H1 (cell line): Measurements from ENCODE around the gene CHEK2. TPM values are rescaled to one million over a fixed set of nuclear protein-coding genes. Genes with fewer than 3 reads are reported as not detected.

Experiments
- CTCF ChIA-PET: fragments of 300-600 bp; sonication (Branson Sonifier 250); formaldehyde crosslinking; loops from one replicate; lab custom pipeline; 2021; ENCODE audit not compliant: partially characterized antibody; lab: Charles Lee
- POLR2A ChIA-PET: fragments of 300-600 bp; sonication (Branson Sonifier 250); formaldehyde crosslinking; loops from one replicate; lab custom pipeline; 2021; ENCODE audit warnings: inconsistent platforms; ENCODE audit not compliant: partially characterized antibody; lab: Charles Lee
- DNase-seq, 2 experiments: peaks; one replicate each; pipeline versions ENCODE4 v3.0.0 to v3.0.0-alpha.2; 2010 to 2022; ENCODE audit warnings: low spot score in 2 of 2, low read depth in 1 of 2, mixed read lengths in 1 of 2
- FAIRE-seq: peaks from 2 replicates; lab custom pipeline; 2011; peaks lifted over from hg19 to GRCh38; lab: Jason Lieb, UNC
- H2AFZ ChIP-seq: 2 replicates; pipeline ENCODE4 v1.8.1; 2012; ENCODE audit warnings: low read length, inconsistent platforms
- H2AK5ac ChIP-seq: 2 replicates; pipeline ENCODE4 v1.6.1; 2013; ENCODE audit warnings: low read depth, low read length
- H2BK120ac ChIP-seq: replicated peaks from 2 replicates; pipeline ENCODE3; 2013; ENCODE audit warnings: low read depth, low read length, inconsistent platforms
- H2BK12ac ChIP-seq: 2 replicates; pipeline ENCODE4 v1.6.1; 2013; ENCODE audit warnings: low read depth, low read length
- H2BK15ac ChIP-seq: 2 replicates; pipeline ENCODE4 v1.6.1; 2013; ENCODE audit warnings: low read length
- H2BK20ac ChIP-seq: 2 replicates; pipeline ENCODE4 v1.6.1; 2013; ENCODE audit warnings: low read length
- H2BK5ac ChIP-seq: 2 replicates; pipeline ENCODE4 v1.6.1; 2013; ENCODE audit warnings: low read depth, low read length
- H3K14ac ChIP-seq: 2 replicates; pipeline ENCODE4 v1.6.1; 2013; ENCODE audit warnings: inconsistent platforms; ENCODE audit not compliant: insufficient read length
- H3K18ac ChIP-seq: 2 replicates; pipeline ENCODE4 v1.6.1; 2013; ENCODE audit warnings: low read length; ENCODE audit errors: extremely low read depth
- H3K23ac ChIP-seq: 2 replicates; pipeline ENCODE4 v1.6.1; 2013; ENCODE audit warnings: inconsistent platforms; ENCODE audit not compliant: insufficient read length
- H3K23me2 ChIP-seq: 2 replicates; pipeline ENCODE4 v1.6.1; 2013; ENCODE audit warnings: low read depth, low read length
- H3K27ac ChIP-seq: 2 replicates; pipeline ENCODE4 v1.6.1; 2011; ENCODE audit warnings: low read depth, low read length, inconsistent platforms
- H3K27me3 ChIP-seq, 4 experiments: replicated peaks in 1 of 4; 1 replicate in 1 of 4; 2 replicates in 3 of 4; pipeline versions ENCODE4 v1.6.1 to v1.8.1; 2011 to 2013; ENCODE audit warnings: low read length in 3 of 4, mild to moderate bottlenecking in 3 of 4, inconsistent platforms in 2 of 4, mixed read lengths in 2 of 4, moderate library complexity in 1 of 4; ENCODE audit not compliant: control insufficient read depth in 3 of 4, insufficient read depth in 3 of 4; ENCODE audit errors: extremely low read depth in 1 of 4
- H3K36me3 ChIP-seq, 4 experiments: 2 replicates each; pipeline versions ENCODE4 v1.6.1 to v1.8.1; 2011 to 2013; ENCODE audit warnings: mild to moderate bottlenecking in 4 of 4, low read length in 3 of 4, moderate library complexity in 2 of 4, control low read depth in 1 of 4, inconsistent platforms in 1 of 4; ENCODE audit not compliant: insufficient read depth in 4 of 4, control insufficient read depth in 2 of 4
- H3K4ac ChIP-seq: replicated peaks from 2 replicates; pipeline ENCODE3; 2013; ENCODE audit warnings: low read length, low read depth, mixed read lengths, inconsistent platforms; ENCODE audit not compliant: insufficient read length
- H3K4me1 ChIP-seq, 4 experiments: replicated peaks in 1 of 4; 1 replicate in 1 of 4; 2 replicates in 3 of 4; pipeline versions ENCODE4 v1.6.1 to v1.8.1; 2011 to 2013; ENCODE audit warnings: low read length in 3 of 4, inconsistent platforms in 2 of 4, mixed read lengths in 1 of 4; ENCODE audit not compliant: insufficient read depth in 4 of 4, control insufficient read depth in 3 of 4
- H3K4me2 ChIP-seq, 2 experiments: 2 replicates each; pipeline versions ENCODE4 v1.6.1 to v1.8.1; 2011 to 2013; ENCODE audit warnings: low read depth in 2 of 2, low read length in 2 of 2, control low read depth in 1 of 2, inconsistent platforms in 1 of 2, mild to moderate bottlenecking in 1 of 2; ENCODE audit not compliant: insufficient read depth in 1 of 2
- H3K4me3 ChIP-seq, 4 experiments: fragments of 200-600, 300-600 bp in 1 of 4; sonication (generic), shearing (Covaris generic), sonication (Bioruptor Twin) in 1 of 4; 2 replicates each; pipeline versions ENCODE4 v1.5.1 to v1.8.1; 2011 to 2016; ENCODE audit warnings: low read length in 4 of 4, low read depth in 3 of 4, control low read depth in 2 of 4, inconsistent platforms in 2 of 4, mild to moderate bottlenecking in 2 of 4, mixed read lengths in 1 of 4, moderate library complexity in 1 of 4; ENCODE audit not compliant: insufficient read depth in 2 of 4; ENCODE audit errors: extremely low read depth in 1 of 4
- H3K56ac ChIP-seq: replicated peaks from 2 replicates; pipeline ENCODE3; 2013; ENCODE audit warnings: low read depth, mild to moderate bottlenecking, mixed read lengths, low read length, inconsistent platforms; ENCODE audit not compliant: insufficient read length
- H3K79me1 ChIP-seq: 2 replicates; pipeline ENCODE4 v1.6.1; 2013; ENCODE audit warnings: low read depth, low read length, control low read depth
- H3K79me2 ChIP-seq, 2 experiments: 2 replicates each; pipeline versions ENCODE4 v1.6.1 to v1.8.1; 2012 to 2013; ENCODE audit warnings: low read length in 2 of 2, mild to moderate bottlenecking in 2 of 2, inconsistent platforms in 1 of 2; ENCODE audit not compliant: insufficient read depth in 2 of 2, control insufficient read depth in 1 of 2
- H3K9ac ChIP-seq, 4 experiments: replicated peaks in 1 of 4; 1 replicate in 1 of 4; 2 replicates in 3 of 4; pipeline versions ENCODE4 v1.6.1 to v1.8.1; 2011 to 2013; ENCODE audit warnings: low read depth in 3 of 4, low read length in 3 of 4, control low read depth in 2 of 4, mild to moderate bottlenecking in 2 of 4, moderate library complexity in 2 of 4, inconsistent platforms in 1 of 4; ENCODE audit errors: extremely low read depth in 1 of 4
- H3K9me3 ChIP-seq, 2 experiments: 2 replicates each; pipeline versions ENCODE4 v1.6.1 to v1.8.1; 2012 to 2013; ENCODE audit warnings: mild to moderate bottlenecking in 2 of 2, moderate library complexity in 2 of 2, control low read depth in 1 of 2, inconsistent platforms in 1 of 2, low read depth in 1 of 2, low read length in 1 of 2, mixed read lengths in 1 of 2; ENCODE audit not compliant: insufficient read depth in 2 of 2
- H4K20me1 ChIP-seq, 2 experiments: replicated peaks in 1 of 2; 2 replicates each; pipeline versions ENCODE3 to v1.8.1; 2011 to 2013; ENCODE audit warnings: inconsistent platforms in 2 of 2, low read length in 2 of 2, mild to moderate bottlenecking in 1 of 2; ENCODE audit not compliant: insufficient read depth in 2 of 2, control insufficient read depth in 1 of 2
- H4K5ac ChIP-seq: 2 replicates; pipeline ENCODE4 v1.6.1; 2013; ENCODE audit warnings: low read length, low read depth, mixed read lengths, inconsistent platforms; ENCODE audit not compliant: insufficient read length
- H4K8ac ChIP-seq: 2 replicates; pipeline ENCODE4 v1.8.0; 2013; ENCODE audit warnings: mild to moderate bottlenecking, moderate library complexity, low read length, inconsistent platforms; ENCODE audit not compliant: insufficient read depth; ENCODE audit errors: extremely low read depth
- H4K91ac ChIP-seq: replicated peaks from 2 replicates; pipeline ENCODE3; 2013; ENCODE audit warnings: low read length, mixed read lengths, inconsistent platforms; ENCODE audit not compliant: insufficient read length
- BRCA1 ChIP-seq: IDR thresholded peaks from 2 replicates; pipeline ENCODE4 v1.6.1; 2012; ENCODE audit warnings: low read depth, low read length, improper control_type of control experiment
- EGR1 ChIP-seq: IDR thresholded peaks from 2 replicates; pipeline ENCODE4 v1.6.1; 2011; ENCODE audit warnings: low read depth, low read length, borderline replicate concordance
- JUND ChIP-seq: IDR thresholded peaks from 2 replicates; pipeline ENCODE4 v1.6.1; 2011; ENCODE audit warnings: mild to moderate bottlenecking, improper control_type of control experiment, low read length
- NANOG ChIP-seq: IDR thresholded peaks from 2 replicates; pipeline ENCODE4 v1.6.1; 2011; ENCODE audit warnings: low read length, low read depth, mild to moderate bottlenecking, inconsistent platforms; ENCODE audit not compliant: insufficient read depth, poor library complexity, severe bottlenecking
- POLR2A ChIP-seq, 2 experiments: IDR thresholded peaks; 1 replicate in 1 of 2; 2 replicates in 1 of 2; pipeline ENCODE4 v1.6.1; 2011; ENCODE audit warnings: low read depth in 2 of 2, low read length in 2 of 2, mild to moderate bottlenecking in 2 of 2; ENCODE audit errors: control extremely low read depth in 1 of 2
- SIN3A ChIP-seq, 2 experiments: IDR thresholded peaks in 1 of 2; conservative IDR thresholded peaks in 1 of 2; 2 replicates each; pipeline ENCODE4 v1.6.1; 2011 to 2012; ENCODE audit warnings: low read length in 2 of 2, improper control_type of control experiment in 1 of 2, low read depth in 1 of 2, mild to moderate bottlenecking in 1 of 2
- SIX5 ChIP-seq: IDR thresholded peaks from 2 replicates; pipeline ENCODE4 v1.6.1; 2011; ENCODE audit warnings: mild to moderate bottlenecking, low read depth, low read length
- WGBS, 2 experiments: shearing (Covaris generic) in 1 of 2; methylation state at CpG; one replicate each; pipeline versions ENCODE4 v1.1.6 to v1.1.7; 2013 to 2015; ENCODE audit warnings: low lambda C conversion rate in 2 of 2, mixed read lengths in 2 of 2, inconsistent platforms in 1 of 2, low coverage in 1 of 2, missing lambda C conversion rate in 1 of 2; ENCODE audit not compliant: insufficient replicate concordance in 2 of 2, insufficient coverage in 1 of 2, insufficient read length in 1 of 2; ENCODE audit errors: extremely low coverage in 1 of 2, missing lambda C conversion rate in 1 of 2; 5-methylcytosine and 5-hydroxymethylcytosine counted together
- polyA plus RNA-seq, 7 experiments: library from polyadenylated mRNA; depleted of rRNA in 3 of 7; stranded (reverse) in 5 of 7; unstranded in 2 of 7; fragments of >200 nt in 5 of 7; fragments of 200-250 nt in 2 of 7; gene quantifications; 1 replicate in 5 of 7; 2 replicates in 1 of 7; 4 replicates in 1 of 7; pipeline versions ENCODE4 v1.2.1 to v1.2.3, GENCODE V29; 2011 to 2013; ENCODE audit warnings: missing spikeins in 2 of 7, mixed read lengths in 2 of 7
- total RNA-seq: library from RNA; stranded (reverse); fragmentation: NEBNext Ultra II Directional; extraction: Animal tissue kit (Norgen Biotek cat#: 25700); gene quantifications from 2 replicates; pipeline ENCODE4 v1.2.1, GENCODE V29; 2021

CHEK2 gene
- total and polyA plus RNA-seq, 2 of the 8 experiments (the other 6 are each of a cell fraction or from before 2014, with no cell fraction given) = 74.9 to 89.5 TPM

GRCh38 chr22:28647216-28647615, 94.4 kb downstream of the CHEK2 start:
- Histone ChIP-seq H3K14ac (no peak overlapping the region), H3K4me3 (no peak overlapping the region)
- TF ChIP-seq BRCA1 = no peak
- no peak for TF ChIP-seq SIN3A (conservative IDR thresholded peaks at IDR 0.05 in 1 of 2, IDR thresholded peaks at IDR 0.05 in 1 of 2; ENCODE audit: low read depth in 1 of 2, low read length in 2 of 2)
- TF ChIP-seq JUND = no peak
- no peak for TF ChIP-seq NANOG
- no peak for TF ChIP-seq EGR1
- no peak for TF ChIP-seq SIX5
- no peak for TF ChIP-seq POLR2A (IDR thresholded peaks at IDR 0.05; ENCODE audit: control extremely low read depth in 1 of 2, low read depth in 2 of 2, low read length in 2 of 2)
- TF ChIP-seq, all 59 proteins: peak for 0
- POLR2A ChIA-PET = no interaction called here
- Histone ChIP-seq H3K56ac (no peak overlapping the region), H3K9ac (no peak overlapping the region), H3K9me3 (no peaks in the 10 kb centered on the region), H2AFZ (no peak overlapping the region), H3K23ac (no peak overlapping the region), H3K79me1 (no peaks in the 10 kb centered on the region), H3K36me3 (no peaks in the 10 kb centered on the region), H3K4me1 (no peaks in the 10 kb centered on the region), H3K18ac (no peak overlapping the region), H3K27me3 (no peaks in the 10 kb centered on the region), H3K27ac (no peak overlapping the region), H2AK5ac (no peak overlapping the region), H3K4me2 (no peak overlapping the region), H2BK120ac (no peak overlapping the region), H3K4ac (no peak overlapping the region), H4K5ac (no peak overlapping the region), H4K91ac (no peak overlapping the region), H3K79me2 (no peaks in the 10 kb centered on the region), H3K23me2 (no peaks in the 10 kb centered on the region), H2BK12ac (no peak overlapping the region), H2BK20ac (no peak overlapping the region), H4K20me1 (no peaks in the 10 kb centered on the region), H2BK15ac (no peak overlapping the region), H2BK5ac (no peak overlapping the region), H4K8ac (no peak overlapping the region)
- no peak for FAIRE-seq
- no peak for DNase-seq
- CTCF ChIA-PET = interaction anchor here (0.6 kb wide), 1 partner anchor 431 kb away, joined by 3 read pairs; no protein-coding TSS in a partner anchor
- WGBS, 2 experiments = 96% methylated on average over 3 of the region's 3 CpGs; no CpG with 5 or more reads in 1 of the 2 experiments
